HepG2 (cell line): ENCODE measurements around the gene USP9X.

Source experiments
- CBFB ChIP-seq: sonication (generic); formaldehyde crosslinking; IDR thresholded peaks from 2 replicates; pipeline ENCODE4 v1.4.0; 2020; ENCODE audit warnings: missing genetic modification reagents
- CEBPB ChIP-seq: IDR thresholded peaks from 2 replicates; pipeline ENCODE4 v1.6.1; 2011; ENCODE audit warnings: low read depth, low read length, improper control_type of control experiment, borderline replicate concordance
- MAFK ChIP-seq, 2 experiments: IDR thresholded peaks in 1 of 2; conservative IDR thresholded peaks in 1 of 2; 2 replicates each; pipeline ENCODE4 v1.6.1; 2011; ENCODE audit warnings: improper control_type of control experiment in 2 of 2, low read length in 2 of 2
- PATZ1 ChIP-seq: sonication (generic); formaldehyde crosslinking; IDR thresholded peaks from 2 replicates; pipeline ENCODE4 v1.4.0; 2020; ENCODE audit warnings: missing genetic modification reagents
- TFE3 ChIP-seq: IDR thresholded peaks from 2 replicates; pipeline ENCODE4 v1.6.1; 2016

GRCh38 chrX:41153957-41154356, 68.7 kb downstream of the USP9X start:
- no peak for TF ChIP-seq TFE3 (CRISPR knock-in tag)
- TF ChIP-seq MAFK (conservative IDR thresholded peaks at IDR 0.05 in 1 of 2, IDR thresholded peaks at IDR 0.05 in 1 of 2; ENCODE audit: low read length in 2 of 2), result no peak
- TF ChIP-seq CBFB (CRISPR knock-in tag), result no peak
- no peak for TF ChIP-seq PATZ1 (CRISPR knock-in tag)
- TF ChIP-seq CEBPB, result no peak
